HCT116 (cell line): ENCODE data around the gene TTC5. TPM values are rescaled to one million over a fixed set of nuclear protein-coding genes. Genes with fewer than 3 reads are reported as not detected.
A peak's percentile ranks its signal among the peaks of the same experiment; 100 is the strongest.
"Not testable (repeated sequence)": the region's sequence is repeated elsewhere in the genome, so short reads cannot be mapped to it uniquely, and the experiment has no call there.

Experiments used
- ATAC-seq: fragments of 200-7000 bp; cut with Tn5 transposase; 2 replicates; pipeline ENCODE4 v1.9.1; 2020; ENCODE audit warnings: mild to moderate bottlenecking, moderate library complexity
- BruUV-seq: library from RNA; stranded (reverse); fragments of 400-500 nt; replicated peaks from 2 replicates; lab custom pipeline; 2021; lab: Mats Ljungman, UMichigan
- CTCF ChIA-PET: fragments of 300-600 bp; sonication (Branson Sonifier 250); formaldehyde crosslinking; loops from one replicate; lab custom pipeline; 2021; ENCODE audit warnings: antibody characterized with exemption; lab: Charles Lee
- POLR2A ChIA-PET: fragments of 300-600, 350-600 bp; sonication (Branson Sonifier 250); formaldehyde crosslinking; loops from one replicate; lab custom pipeline; 2021; ENCODE audit warnings: antibody characterized with exemption; lab: Charles Lee
- RAD21 ChIA-PET, 2 experiments: fragments of 300-600 bp; sonication (Branson Sonifier 250); formaldehyde crosslinking; loops; one replicate each; lab custom pipeline; 2023; ENCODE audit warnings: low total read pairs in 2 of 2; ENCODE audit not compliant: uncharacterized antibody in 2 of 2, unreplicated experiment in 2 of 2, low non-redundant PET in 1 of 2; lab: Charles Lee
- DNase-seq: peaks from one replicate; pipeline ENCODE4 v3.0.0-alpha.2; 2010; ENCODE audit warnings: low read depth, low spot score
- H2AFZ ChIP-seq: fragments of 200-600 bp; shearing (Covaris generic), sonication (generic); 2 replicates; pipeline ENCODE4 v1.6.1; 2017; ENCODE audit warnings: low read depth, mixed run types, mixed read lengths, antibody characterized with exemption, low read length; ENCODE audit not compliant: poor library complexity, severe bottlenecking
- H3K27ac ChIP-seq: 2 replicates; pipeline ENCODE4 v1.5.1; 2012; ENCODE audit warnings: low read depth, low read length
- H3K27me3 ChIP-seq: fragments of 200-600 bp; sonication (generic); 2 replicates; pipeline ENCODE4 v1.6.1; 2016; ENCODE audit warnings: mixed run types, low read length, mixed read lengths; ENCODE audit not compliant: insufficient read depth
- H3K36me3 ChIP-seq, 2 experiments: fragments of 200-500 bp in 1 of 2; fragments of 200-600 bp in 1 of 2; sonication (Bioruptor generic) in 1 of 2; sonication (generic) in 1 of 2; 2 replicates each; pipeline versions ENCODE4 v1.5.1 to v1.6.1; 2014 to 2016; ENCODE audit warnings: low read length in 2 of 2, inconsistent platforms in 1 of 2, mixed read lengths in 1 of 2, mixed run types in 1 of 2; ENCODE audit not compliant: insufficient read depth in 2 of 2, control insufficient read depth in 1 of 2
- H3K4me1 ChIP-seq, 2 experiments: fragments of 200-600 bp in 1 of 2; sonication (generic) in 1 of 2; 2 replicates each; pipeline versions ENCODE4 v1.5.1 to v1.6.1; 2012 to 2017; ENCODE audit warnings: low read length in 2 of 2, inconsistent platforms in 1 of 2, mild to moderate bottlenecking in 1 of 2, mixed read lengths in 1 of 2, mixed run types in 1 of 2, moderate library complexity in 1 of 2; ENCODE audit not compliant: insufficient read depth in 2 of 2, control insufficient read depth in 1 of 2
- H3K4me2 ChIP-seq: fragments of 200-600 bp; sonication (generic); 2 replicates; pipeline ENCODE4 v1.6.1; 2017; ENCODE audit warnings: mixed run types, low read length, mixed read lengths
- H3K4me3 ChIP-seq, 2 experiments: fragments of 200-600 bp in 1 of 2; sonication (generic) in 1 of 2; replicated peaks in 1 of 2; 2 replicates each; pipeline ENCODE4 v1.5.1; 2011 to 2016; ENCODE audit warnings: low read length in 2 of 2, control low read depth in 1 of 2, low read depth in 1 of 2, mild to moderate bottlenecking in 1 of 2, mixed read lengths in 1 of 2, mixed run types in 1 of 2
- H3K79me2 ChIP-seq: fragments of 200-600 bp; sonication (generic); 2 replicates; pipeline ENCODE4 v1.6.1; 2017; ENCODE audit warnings: mild to moderate bottlenecking, mixed run types, low read length, moderate library complexity, mixed read lengths; ENCODE audit not compliant: insufficient read depth
- H3K9ac ChIP-seq: fragments of 200-600 bp; sonication (generic); 2 replicates; pipeline ENCODE4 v1.6.1; 2016; ENCODE audit warnings: low read length, mixed read lengths
- H3K9me2 ChIP-seq: fragments of 200-600 bp; sonication (generic), shearing (Covaris generic); 2 replicates; pipeline ENCODE4 v1.6.1; 2017; ENCODE audit warnings: mixed run types, mild to moderate bottlenecking, moderate library complexity; ENCODE audit not compliant: insufficient read depth
- H3K9me3 ChIP-seq, 2 experiments: fragments of 200-500 bp in 1 of 2; fragments of 200-600 bp in 1 of 2; sonication (Bioruptor generic) in 1 of 2; sonication (generic) in 1 of 2; 2 replicates each; pipeline ENCODE4 v1.6.1; 2014 to 2017; ENCODE audit warnings: low read length in 2 of 2, mixed read lengths in 2 of 2, inconsistent platforms in 1 of 2, low read depth in 1 of 2, mild to moderate bottlenecking in 1 of 2, mixed run types in 1 of 2, moderate library complexity in 1 of 2; ENCODE audit not compliant: control insufficient read depth in 1 of 2, insufficient read depth in 1 of 2
- H4K20me1 ChIP-seq: fragments of 200-600 bp; sonication (generic), shearing (Covaris generic); 2 replicates; pipeline ENCODE4 v1.6.1; 2017; ENCODE audit warnings: mixed run types, mild to moderate bottlenecking, moderate library complexity; ENCODE audit not compliant: insufficient read depth
- ATF3 ChIP-seq: IDR thresholded peaks from 2 replicates; pipeline ENCODE4 v1.6.1; 2012
- CTCF ChIP-seq, 3 experiments: fragments of 200-600 bp in 1 of 3; sonication (generic) in 1 of 3; IDR thresholded peaks in 2 of 3; conservative IDR thresholded peaks in 1 of 3; 2 replicates each; pipeline ENCODE4 v1.5.1; 2012 to 2017; ENCODE audit warnings: low read depth in 2 of 3, low read length in 2 of 3, antibody characterized with exemption in 1 of 3, borderline replicate concordance in 1 of 3, control low read depth in 1 of 3, mild to moderate bottlenecking in 1 of 3, mixed read lengths in 1 of 3, mixed run types in 1 of 3, moderate library complexity in 1 of 3; ENCODE audit not compliant: insufficient read depth in 1 of 3
- EGR1 ChIP-seq: IDR thresholded peaks from 2 replicates; pipeline ENCODE4 v1.6.1; 2012; ENCODE audit warnings: low read depth
- POLR2AphosphoS5 ChIP-seq: IDR thresholded peaks from 2 replicates; pipeline ENCODE4 v1.6.1; 2011; ENCODE audit warnings: mild to moderate bottlenecking, low read depth, low read length, moderate library complexity
- YY1 ChIP-seq: IDR thresholded peaks from 2 replicates; pipeline ENCODE4 v1.6.1; 2011; ENCODE audit warnings: low read length, low read depth, moderate library complexity, mild to moderate bottlenecking; ENCODE audit not compliant: insufficient replicate concordance; ENCODE audit errors: extremely low read depth
- ZFX ChIP-seq: fragments of 450-650 bp; IDR thresholded peaks from 2 replicates; pipeline ENCODE4 v1.6.1; 2017
- intact Hi-C: fragments of 100-400 bp; cut with micrococcal nuclease; formaldehyde crosslinking; loops from 2 replicates; pipeline ENCODE4 v1.10.0; 2022
- total RNA-seq: library from RNA; stranded (reverse); gene quantifications from one replicate; pipeline ENCODE4 v1.2.1, GENCODE V29; 2021; ENCODE audit not compliant: unreplicated experiment

Gene TTC5
- total RNA-seq, 1 experiment from 2014 or later: 23.3 TPM

GRCh38 chr14:20295067-20295466, 10.7 kb downstream of the TTC5 start:
- intact Hi-C loops: no loop called here
- BruUV-seq: TSS peak; percentile 3
- RAD21 ChIA-PET: no interaction called here
- H3K9ac ChIP-seq: no peak overlapping the region
- no peak for ATAC-seq
- H3K27ac ChIP-seq: no peak overlapping the region
- POLR2A ChIA-PET: no interaction called here
- CTCF ChIA-PET: no interaction called here
- H3K4me2 ChIP-seq: no peak overlapping the region
- no peak overlapping the region for H2AFZ ChIP-seq
- H4K20me1 ChIP-seq: no peaks in the 10 kb centered on the region
- no peak for DNase-seq
- no peaks in the 10 kb centered on the region for H3K79me2 ChIP-seq
- no peaks in the 10 kb centered on the region for H3K27me3 ChIP-seq
- no peaks in the 10 kb centered on the region for H3K9me2 ChIP-seq
- H3K4me1 ChIP-seq: no peaks in the 10 kb centered on the region
- TF ChIP-seq EGR1 (no peak), ATF3 (no peak), YY1 (no peak), CTCF (IDR thresholded peaks at IDR 0.05 in 2 of 3, conservative IDR thresholded peaks at IDR 0.05 in 1 of 3; ENCODE audit: borderline replicate concordance in 1 of 3, insufficient read depth in 1 of 3, low read depth in 2 of 3, low read length in 2 of 3) (no peak), POLR2AphosphoS5 (no peak)
- H3K36me3 ChIP-seq: peaks cover 22 to 51% of the 10 kb centered on the region in 2 experiments; a peak in 3 of 4 replicates
- no peaks in the 10 kb centered on the region for H3K9me3 ChIP-seq
- no peak overlapping the region for H3K4me3 ChIP-seq

- no peak overlapping the region for H3K4me2 ChIP-seq
Measured at GRCh38 chr14:20294636-20295035, 11.1 kb downstream of the TTC5 start.

GRCh38 chr14:20281998-20282397, 23.8 kb downstream of the TTC5 start:
- H3K9me3 ChIP-seq, H2AFZ ChIP-seq, H3K4me2 ChIP-seq, H3K4me3 ChIP-seq, BruUV-seq, CTCF ChIA-PET, H3K36me3 ChIP-seq, DNase-seq, H3K9me2 ChIP-seq, H3K27ac ChIP-seq, H3K27me3 ChIP-seq, POLR2A ChIA-PET, H3K9ac ChIP-seq, H3K79me2 ChIP-seq, H4K20me1 ChIP-seq, ATAC-seq, H3K4me1 ChIP-seq, intact Hi-C loops, RAD21 ChIA-PET: not testable (repeated sequence)

More at GRCh38 chr14:20294636-20295035, 11.1 kb downstream of the TTC5 start:
- POLR2A ChIA-PET: no interaction called here
- Histone ChIP-seq H3K36me3 (peaks cover 22 to 51% of the 10 kb centered on the region in 2 experiments; a peak in 3 of 4 replicates), H3K9ac (no peak overlapping the region), H4K20me1 (no peaks in the 10 kb centered on the region), H3K4me1 (no peaks in the 10 kb centered on the region), H3K9me2 (no peaks in the 10 kb centered on the region), H3K79me2 (no peaks in the 10 kb centered on the region), H3K27me3 (no peaks in the 10 kb centered on the region), H3K4me3 (no peak overlapping the region), H3K27ac (no peak overlapping the region), H2AFZ (no peak overlapping the region), H3K9me3 (no peaks in the 10 kb centered on the region)
- no TSS peak for BruUV-seq
- TF ChIP-seq YY1 (no peak), ZFX (no peak)
- intact Hi-C loops: no loop called here
- RAD21 ChIA-PET: no interaction called here
- no peak for DNase-seq
- CTCF ChIA-PET: no interaction called here
- ATAC-seq: no peak
